Breast epithelium (tissue), 3 donors: ENCODE results near the gene LRRC34.

Experiments
- CTCF ChIP-seq, 3 donors: fragments of 450-650 bp; IDR thresholded peaks; one replicate each; pipeline ENCODE4 v1.5.1; 2016 to 2017; ENCODE audit warnings: antibody characterized with exemption in 3 of 3, mild to moderate bottlenecking in 3 of 3, moderate library complexity in 3 of 3
- POLR2A ChIP-seq: fragments of 450-650 bp; IDR thresholded peaks from one replicate; pipeline ENCODE4 v1.6.1; 2016; ENCODE audit warnings: antibody characterized with exemption, mild to moderate bottlenecking, moderate library complexity
- POLR2AphosphoS5 ChIP-seq, 3 donors: sonication (generic); formaldehyde crosslinking; IDR thresholded peaks; one replicate each; pipeline ENCODE4 v1.6.1; 2017; ENCODE audit warnings: antibody characterized with exemption in 3 of 3

- TF ChIP-seq CTCF (IDR thresholded peaks at IDR 0.05) (no peak), POLR2AphosphoS5 (IDR thresholded peaks at IDR 0.05) (no peak), POLR2A (no peak)
Measured at GRCh38 chr3:169774186-169774585, 38.5 kb downstream of the LRRC34 start.
